HG02970 (cell line): Measurements from ENCODE around the gene IP6K2.
"Not testable (repeated sequence)": the region's sequence is repeated elsewhere in the genome, so short reads cannot be mapped to it uniquely, and the experiment has no call there.

Experiments used
- ATAC-seq: cut with Tn5 transposase; IDR thresholded peaks from one replicate; pipeline ENCODE4 v1.9.1; 2021; ENCODE audit warnings: mild to moderate bottlenecking, moderate library complexity, moderate number of reproducible peaks; ENCODE audit not compliant: unreplicated experiment, low FRiP score

Gene IP6K2

GRCh38 chr3:48733752-48734518 is 16.9 kb upstream of the IP6K2 start:
- ATAC-seq = not testable (repeated sequence)

- ATAC-seq = no peak
Observed at GRCh38 chr3:48727511-48727910, 10.5 kb upstream of the IP6K2 start.

- not testable (repeated sequence) for ATAC-seq
Observed at GRCh38 chr3:48725185-48725855, 8.3 kb upstream of the IP6K2 start.

DNA sequence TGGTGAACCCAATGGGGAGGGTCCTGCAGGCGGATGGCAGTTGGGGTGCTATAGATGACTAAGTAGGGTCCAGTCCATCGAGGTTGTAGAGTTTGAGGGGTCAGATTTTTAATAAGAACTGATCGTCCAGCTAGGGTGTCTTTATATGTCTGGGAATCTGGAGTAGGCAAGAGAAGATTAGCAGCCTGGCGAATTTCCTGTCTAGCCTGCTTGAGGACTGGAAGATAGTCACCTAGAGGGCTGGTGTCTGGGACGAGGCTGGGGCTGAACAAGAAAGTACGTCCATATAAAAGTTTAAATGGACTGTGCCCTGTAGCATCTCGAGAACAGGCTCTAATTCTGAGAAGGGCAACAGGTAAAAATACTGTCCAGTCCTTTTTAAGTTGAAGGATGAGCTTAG is 6.7 kb upstream of the IP6K2 start:
- ATAC-seq = no peak

- ATAC-seq = not testable (repeated sequence)
Observed at GRCh38 chr3:48723293-48723692, 6.3 kb upstream of the IP6K2 start.

GRCh38 chr3:48716508-48716981 is 476 bp downstream of the IP6K2 start:
- ATAC-seq = no peak

DNA sequence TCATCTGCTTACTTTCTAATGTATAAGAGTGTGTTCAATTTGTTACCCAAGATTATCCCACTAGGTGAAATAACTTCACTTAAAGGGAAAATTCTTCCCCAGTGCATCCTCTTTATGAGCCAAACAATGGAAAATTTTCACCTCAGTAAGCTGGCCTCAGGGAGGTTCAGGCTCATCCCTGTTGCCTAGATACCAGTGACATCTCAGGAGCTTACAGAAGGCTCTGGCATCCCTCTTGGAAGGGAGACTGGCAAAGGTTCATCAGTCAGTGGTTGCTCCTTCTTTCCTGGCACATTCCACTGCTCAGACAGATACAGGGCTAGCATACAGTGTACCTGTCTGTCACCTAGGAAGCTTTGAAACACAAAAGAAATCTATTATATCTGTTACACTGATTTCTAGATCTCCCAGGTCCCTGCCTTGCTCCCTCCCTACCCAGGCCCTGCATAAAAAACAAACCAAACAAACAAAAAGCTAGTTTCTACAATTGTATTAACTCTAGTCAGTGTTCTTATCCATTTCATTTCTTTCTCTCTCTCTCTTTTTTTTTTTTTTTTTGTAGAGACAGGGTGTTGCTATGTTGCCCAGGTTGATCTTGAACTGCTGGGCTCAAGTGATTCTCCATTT is 1.7 kb downstream of the IP6K2 start:
- ATAC-seq = no peak

- no peak for ATAC-seq
Observed at GRCh38 chr3:48711727-48712126, 5.3 kb downstream of the IP6K2 start.

- no peak for ATAC-seq
Observed at GRCh38 chr3:48709051-48709461, 8.0 kb downstream of the IP6K2 start.

DNA sequence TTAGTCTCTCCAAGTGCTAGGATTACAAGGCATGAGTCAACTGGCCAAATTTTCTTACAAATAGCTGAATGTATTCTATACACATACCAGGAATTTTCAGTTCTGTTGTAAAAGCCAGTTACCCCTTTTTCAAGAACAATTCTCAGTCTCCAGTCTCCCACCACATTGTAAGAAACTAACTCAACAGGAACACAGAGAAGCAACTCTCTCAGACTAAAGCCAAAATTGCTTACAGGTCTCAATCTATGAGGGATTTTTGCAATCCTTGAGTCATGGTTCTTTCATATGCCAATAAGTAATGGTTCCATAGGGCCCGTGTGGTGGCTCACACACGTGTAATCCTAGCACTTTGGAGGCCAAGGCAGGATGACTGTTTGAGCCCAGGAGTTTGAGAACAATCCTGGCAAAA is 8.5 kb downstream of the IP6K2 start:
- no peak for ATAC-seq

- ATAC-seq = no peak
Observed at GRCh38 chr3:48707157-48707556, 9.9 kb downstream of the IP6K2 start.

GRCh38 chr3:48702320-48702920 is 14.6 kb downstream of the IP6K2 start:
- ATAC-seq = no peak

DNA sequence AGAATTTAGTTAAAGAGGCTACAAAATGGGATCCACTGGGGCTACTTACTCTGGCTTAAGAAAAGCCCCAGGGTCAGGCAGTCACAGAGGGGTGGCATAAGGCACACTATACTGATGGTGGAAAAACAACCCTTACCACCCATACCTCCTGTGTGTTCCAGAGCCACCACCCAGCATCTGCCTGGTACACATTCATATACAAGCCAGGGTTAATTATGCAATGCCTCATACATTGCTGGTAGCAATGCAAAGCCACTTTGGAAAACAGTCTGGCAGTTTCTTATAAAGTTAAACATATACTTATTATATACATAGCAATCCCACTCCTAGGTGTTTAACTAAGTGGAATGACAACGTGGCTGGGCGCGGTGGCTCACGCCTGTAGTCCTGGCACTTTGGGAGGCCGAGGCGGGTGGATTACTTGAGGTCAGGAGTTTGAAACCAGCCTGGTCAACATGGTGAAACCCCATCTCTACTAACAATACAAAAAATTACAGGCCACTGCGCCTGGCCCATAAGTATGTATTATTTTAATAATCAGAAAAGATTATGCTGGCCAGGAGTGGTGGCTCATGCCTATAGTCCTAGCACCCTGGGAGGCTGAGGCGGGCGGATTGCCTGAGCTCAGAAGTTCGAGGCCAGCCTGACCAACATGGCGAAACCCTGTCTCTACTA is 16.2 kb downstream of the IP6K2 start:
- ATAC-seq = no peak

DNA sequence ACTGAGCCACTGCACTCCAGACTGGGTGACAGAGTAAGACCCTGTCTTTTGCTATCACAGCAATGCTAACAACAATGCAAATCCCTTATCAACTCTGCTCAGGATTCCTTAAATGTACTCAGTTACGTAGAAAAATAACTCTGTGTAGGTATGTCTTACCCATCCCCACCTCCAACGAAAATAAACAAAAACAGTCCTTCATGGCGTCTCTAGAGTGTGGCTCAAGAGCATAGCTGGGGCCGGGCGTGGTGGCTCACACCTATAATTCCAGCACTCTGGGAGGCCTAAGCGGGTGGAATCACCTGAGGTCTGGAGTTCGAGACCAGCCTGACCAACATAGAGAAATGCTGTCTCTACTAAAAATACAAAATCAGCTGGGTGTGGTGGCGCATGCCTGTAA is 18.1 kb downstream of the IP6K2 start:
- no peak for ATAC-seq

DNA sequence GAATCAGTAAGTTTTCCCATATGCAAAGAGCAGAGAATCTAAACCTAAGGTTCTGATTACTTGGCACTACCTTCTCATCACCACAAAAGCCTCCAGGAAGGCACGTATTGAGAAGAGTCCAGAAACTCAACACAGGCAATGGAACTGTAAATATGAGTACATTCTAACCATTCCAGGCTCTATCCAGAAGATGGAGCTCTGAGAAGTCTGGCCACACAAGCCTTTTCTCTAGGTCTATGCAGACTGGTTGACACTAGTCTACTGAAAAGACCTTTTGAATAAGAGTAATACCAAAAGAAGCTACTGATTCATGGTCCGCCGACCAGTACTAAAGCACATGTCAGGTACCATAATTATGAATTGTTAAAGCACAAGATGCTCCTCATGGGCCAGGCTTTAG is 19.1 kb downstream of the IP6K2 start:
- ATAC-seq = no peak

DNA sequence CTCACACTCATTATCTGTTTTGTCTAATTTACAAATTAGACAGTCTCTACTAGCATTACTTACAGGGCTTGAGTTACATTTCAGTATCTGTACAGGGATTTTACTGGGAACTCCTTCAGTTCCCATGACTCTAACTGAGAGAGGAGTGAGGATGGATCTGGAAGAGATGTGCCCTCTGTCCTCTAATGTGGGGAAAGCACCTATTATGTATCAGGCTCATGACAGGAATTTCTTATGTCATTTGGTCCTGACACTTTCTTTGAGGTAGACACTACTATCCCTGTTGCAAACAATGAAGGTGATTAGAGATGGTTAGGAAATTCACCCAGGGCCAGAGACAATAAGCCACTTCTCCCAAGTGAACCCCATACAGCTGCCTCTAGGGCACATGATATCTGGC is 20.4 kb downstream of the IP6K2 start:
- ATAC-seq = no peak

DNA sequence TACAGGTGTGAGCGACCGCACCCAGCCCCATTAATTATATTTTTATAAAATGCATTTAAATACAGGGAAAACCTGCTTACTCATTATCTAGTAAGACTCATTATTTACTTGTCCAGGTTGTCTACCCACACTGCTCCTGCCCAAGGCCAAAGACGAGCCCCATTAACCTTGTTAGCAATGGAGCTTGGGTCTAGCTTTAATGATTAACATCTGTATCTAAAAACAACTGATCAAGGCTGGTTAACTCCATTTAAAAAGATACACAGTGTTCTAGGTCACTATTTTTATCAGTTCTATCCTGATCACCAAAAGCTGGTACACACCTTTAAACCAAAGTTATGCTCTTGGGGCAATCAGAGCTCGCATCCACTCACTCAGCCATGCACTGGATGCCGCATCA is 20.9 kb downstream of the IP6K2 start:
- no peak for ATAC-seq

DNA sequence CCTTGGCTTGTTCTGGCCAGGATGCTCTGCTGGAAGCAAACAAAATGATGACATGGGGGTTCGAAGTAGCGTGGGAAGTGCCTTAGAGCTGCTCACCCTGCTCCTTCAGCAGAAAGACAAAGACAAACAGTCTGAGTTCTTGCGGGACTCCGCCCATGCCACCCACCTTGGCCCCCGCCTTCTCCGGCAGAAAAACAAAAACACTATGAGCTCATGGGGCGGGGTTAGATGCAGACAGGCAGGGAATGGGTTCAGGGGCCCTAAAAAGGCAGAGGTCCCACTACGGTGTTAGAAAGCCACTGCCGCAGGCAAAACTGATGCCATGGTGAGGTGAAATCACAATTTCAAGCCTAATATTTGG is 21.6 kb downstream of the IP6K2 start:
- no peak for ATAC-seq

GRCh38 chr3:48694610-48695392 is 22.2 kb downstream of the IP6K2 start:
- ATAC-seq = no peak

DNA sequence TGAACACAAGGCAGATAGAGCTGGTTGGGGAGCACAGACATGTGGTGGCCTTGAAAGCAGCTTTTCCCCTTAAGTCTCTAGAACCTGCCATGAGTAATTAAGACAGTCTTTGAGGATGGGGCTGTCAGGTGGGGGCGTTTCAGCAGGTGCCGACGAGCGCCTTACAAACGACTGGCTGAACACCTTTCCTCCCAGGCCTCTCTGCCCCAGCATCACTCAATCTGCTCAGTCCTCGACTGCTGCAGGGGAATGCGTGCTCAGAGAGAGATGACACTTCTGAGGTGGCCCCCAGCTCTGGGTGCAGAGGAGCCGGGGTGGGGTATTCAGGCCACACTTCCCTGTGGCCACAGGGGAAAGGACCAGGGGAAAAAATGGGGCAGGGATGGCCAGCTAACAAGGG is 23.2 kb downstream of the IP6K2 start:
- no peak for ATAC-seq
